H7 (cell line): ENCODE results near the gene MED31. TPM values are rescaled to one million over a fixed set of nuclear protein-coding genes. Genes with fewer than 3 reads are reported as not detected.
"Not testable (repeated sequence)": the region's sequence is repeated elsewhere in the genome, so short reads cannot be mapped to it uniquely, and the experiment has no call there.

Experiments
- DNase-seq: peaks from one replicate; pipeline ENCODE4 v3.0.0; 2012
- H3K27me3 ChIP-seq: 2 replicates; pipeline ENCODE4 v1.6.0; 2011; ENCODE audit warnings: mild to moderate bottlenecking, low read length; ENCODE audit not compliant: control insufficient read depth, insufficient read depth
- H3K36me3 ChIP-seq: replicated peaks from 2 replicates; pipeline ENCODE4 v1.5.1; 2011; ENCODE audit warnings: low read length; ENCODE audit not compliant: control insufficient read depth, insufficient read depth
- H3K4me3 ChIP-seq: 2 replicates; pipeline ENCODE4 v1.5.1; 2011; ENCODE audit warnings: low read depth, mild to moderate bottlenecking, control low read depth, low read length, moderate library complexity; ENCODE audit not compliant: insufficient read depth
- total RNA-seq: library from RNA; depleted of rRNA; stranded (reverse); fragments of >200 nt; shearing (Covaris generic); gene quantifications from 2 replicates; pipeline ENCODE4 v1.2.3, GENCODE V29; 2014

Gene MED31
- total RNA-seq, 1 experiment from 2014 or later = 3.9 TPM

DNA sequence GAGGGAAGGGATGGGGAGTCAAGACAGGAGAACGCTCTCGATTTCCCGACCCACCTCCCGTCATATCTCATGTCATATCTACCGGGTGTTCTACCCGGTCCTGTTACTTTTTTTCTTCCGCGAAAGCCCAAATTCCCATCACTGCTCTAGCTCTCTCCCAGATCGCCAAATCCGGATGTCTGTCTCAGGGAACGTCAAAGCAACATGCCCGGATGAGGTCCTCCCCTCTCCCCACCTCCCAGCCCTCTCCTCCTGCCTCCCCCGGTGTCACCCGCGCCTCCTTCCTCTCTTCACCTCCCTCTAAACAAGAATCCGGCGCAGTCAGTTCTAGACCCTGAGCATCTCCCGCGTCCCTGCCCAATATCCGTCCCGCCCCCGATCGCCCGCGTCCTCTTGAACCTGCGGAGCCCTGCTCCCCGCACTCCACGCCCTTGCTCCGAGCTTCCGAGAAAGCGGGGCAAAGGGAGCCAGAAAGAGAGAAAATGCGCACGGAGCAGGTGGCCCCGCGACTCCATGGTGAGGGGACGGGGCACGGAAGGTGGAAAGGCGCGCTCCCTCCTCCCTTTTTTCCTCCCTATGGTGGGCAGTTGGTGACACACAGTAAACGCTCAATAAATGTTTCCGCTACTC, 4.4 kb upstream of the MED31 start:
- H3K36me3 ChIP-seq, DNase-seq: not testable (repeated sequence)
- H3K4me3 ChIP-seq = peak overlapping the region; percentile 46
- H3K27me3 ChIP-seq = peaks cover 59% of the 10 kb centered on the region

- peak; percentile 94 for DNase-seq
- Histone ChIP-seq H3K27me3 (peaks cover 59% of the 10 kb centered on the region), H3K4me3 (peak overlapping the region; percentile 46), H3K36me3 (no peaks in the 10 kb centered on the region)
These were observed 3.7 kb upstream of the MED31 start for GRCh38 chr17:6654841-6655731.

GRCh38 chr17:6651919-6652452, 581 bp upstream of the MED31 start:
- peaks cover 50% of the 10 kb centered on the region for H3K27me3 ChIP-seq
- peaks cover 1% of the 10 kb centered on the region for H3K36me3 ChIP-seq
- peak overlapping the region; percentile 83 for H3K4me3 ChIP-seq
- peak; percentile 77 for DNase-seq

DNA sequence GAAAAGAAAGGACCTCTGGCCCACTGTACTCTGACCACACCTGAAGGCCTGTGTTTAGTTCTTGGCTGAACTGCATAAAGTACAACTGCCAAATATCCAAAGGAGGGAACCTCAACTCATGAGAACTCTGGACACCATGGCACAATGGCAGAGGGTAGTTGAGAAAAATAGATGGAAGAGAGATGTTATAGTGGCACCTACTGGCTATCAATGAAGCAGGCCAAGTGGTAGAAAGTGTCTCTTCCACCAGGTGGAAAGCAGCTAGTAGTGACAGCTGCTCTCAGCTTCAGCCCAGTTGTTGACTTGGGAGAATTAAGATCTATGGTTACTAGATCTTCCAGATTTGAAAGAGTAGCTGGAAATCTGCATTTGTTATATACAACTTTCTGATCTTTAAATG, 3.2 kb downstream of the MED31 start:
- Histone ChIP-seq H3K27me3 (peaks cover 15% of the 10 kb centered on the region; the same call in 1 of the 2 replicates), H3K36me3 (peaks cover 4% of the 10 kb centered on the region), H3K4me3 (no peak overlapping the region)
- DNase-seq = no peak

DNA sequence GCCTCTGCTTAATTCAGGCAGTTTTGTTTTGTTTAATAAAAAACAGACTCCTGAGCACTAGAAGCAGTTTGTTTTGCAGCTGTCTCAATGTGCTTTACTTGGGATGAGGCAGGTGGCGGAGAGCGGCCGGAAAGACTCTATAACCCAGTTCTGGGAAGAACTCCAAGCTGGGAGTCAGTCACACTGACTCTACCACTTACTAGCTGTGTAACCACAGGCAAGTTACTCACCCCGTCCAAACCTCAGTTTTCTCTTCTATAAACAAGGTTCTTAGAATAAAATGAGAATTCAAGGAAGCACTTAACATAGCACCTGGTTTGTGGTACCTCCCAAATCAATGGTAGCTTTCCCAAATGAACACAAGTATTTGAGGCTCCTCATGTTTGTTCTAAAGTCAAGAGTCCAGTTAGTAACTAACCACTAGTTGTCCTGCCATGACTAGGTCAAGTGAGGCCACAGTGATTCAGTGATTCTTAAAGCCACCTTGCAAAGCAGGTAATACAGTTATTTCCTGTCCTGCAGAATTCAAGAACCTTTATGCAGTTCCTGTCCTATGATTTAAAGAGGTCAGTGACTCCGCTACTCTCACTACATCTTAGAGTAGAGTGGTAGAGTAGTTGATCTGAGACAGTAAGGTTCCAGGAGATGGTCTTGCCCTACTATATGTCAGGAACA, 7.8 kb downstream of the MED31 start:
- peaks cover 5% of the 10 kb centered on the region for H3K36me3 ChIP-seq
- no peaks in the 10 kb centered on the region for H3K27me3 ChIP-seq
- no peak for DNase-seq
- H3K4me3 ChIP-seq = no peak overlapping the region

DNA sequence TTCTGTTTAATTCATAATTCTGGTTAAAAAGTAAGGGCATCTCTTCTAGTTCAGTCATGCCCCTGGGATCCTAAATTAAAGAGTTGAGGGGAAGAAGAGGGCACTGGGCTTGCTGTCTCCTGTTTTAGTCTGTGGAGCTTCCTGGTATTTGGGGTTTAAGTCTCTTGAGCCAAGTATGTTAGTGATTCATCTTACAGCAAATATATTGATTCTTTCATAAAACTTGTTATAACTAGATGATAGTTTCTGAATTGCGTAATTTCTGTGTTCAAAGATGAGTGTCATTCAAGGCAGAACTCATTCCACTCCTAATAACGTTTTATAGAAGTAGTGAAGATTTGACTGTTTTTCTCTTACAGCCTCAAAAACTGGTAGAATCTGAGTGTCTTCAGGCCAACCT, 8.8 kb downstream of the MED31 start:
- DNase-seq = no peak
- H3K4me3 ChIP-seq = no peak overlapping the region
- no peaks in the 10 kb centered on the region for H3K27me3 ChIP-seq
- H3K36me3 ChIP-seq = peaks cover 4% of the 10 kb centered on the region

DNA sequence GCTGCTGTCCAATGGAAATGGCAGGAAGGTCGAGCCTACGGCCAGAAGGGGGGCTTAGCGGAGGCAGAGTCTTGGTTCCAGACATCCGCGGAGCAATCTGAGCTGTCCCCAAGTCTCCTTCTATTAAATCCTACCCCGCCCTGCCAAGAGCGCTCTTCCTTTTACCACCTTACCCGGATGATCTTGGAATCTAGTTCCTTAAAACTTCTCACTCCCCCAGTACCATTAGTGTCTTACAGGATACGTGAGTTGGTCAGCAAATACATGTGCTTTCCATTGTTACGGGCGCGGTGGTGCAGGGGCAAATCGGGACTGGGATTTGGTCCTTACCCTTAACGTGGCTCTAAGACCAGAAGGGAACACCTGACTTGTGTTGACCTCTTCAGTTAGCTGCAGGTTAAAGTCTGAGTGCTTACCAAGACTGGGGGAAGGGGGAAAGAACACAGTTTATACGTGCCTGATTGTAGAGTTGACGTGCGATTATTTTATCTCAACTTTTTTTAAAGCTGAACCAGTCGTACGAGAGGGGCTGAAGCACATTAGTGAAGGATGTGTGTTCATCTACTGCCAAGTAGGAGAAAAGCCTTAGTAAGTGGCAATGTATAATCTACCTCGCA, 10.1 kb downstream of the MED31 start:
- peaks cover 4% of the 10 kb centered on the region for H3K36me3 ChIP-seq
- no peaks in the 10 kb centered on the region for H3K27me3 ChIP-seq
- no peak for DNase-seq
- H3K4me3 ChIP-seq = peak overlapping the region; percentile 68

- H3K27me3 ChIP-seq = no peaks in the 10 kb centered on the region
- peak; percentile 92 for DNase-seq
- peak within 1 kb of the TSS; percentile 68 for H3K4me3 ChIP-seq
- H3K36me3 ChIP-seq = peaks cover 4% of the 10 kb centered on the region
These were observed 10.7 kb downstream of the MED31 start, which contains the start of the genes KIAA0753 and TXNDC17 for GRCh38 chr17:6640536-6641246. Gene KIAA0753, minus strand, starts transcription at chr17:6640711. Its CDS starts 5,608 bp downstream, at chr17:6635103. Gene TXNDC17, plus strand, starts transcription at chr17:6641060. Its CDS starts 23 bp downstream, at chr17:6641083.

DNA sequence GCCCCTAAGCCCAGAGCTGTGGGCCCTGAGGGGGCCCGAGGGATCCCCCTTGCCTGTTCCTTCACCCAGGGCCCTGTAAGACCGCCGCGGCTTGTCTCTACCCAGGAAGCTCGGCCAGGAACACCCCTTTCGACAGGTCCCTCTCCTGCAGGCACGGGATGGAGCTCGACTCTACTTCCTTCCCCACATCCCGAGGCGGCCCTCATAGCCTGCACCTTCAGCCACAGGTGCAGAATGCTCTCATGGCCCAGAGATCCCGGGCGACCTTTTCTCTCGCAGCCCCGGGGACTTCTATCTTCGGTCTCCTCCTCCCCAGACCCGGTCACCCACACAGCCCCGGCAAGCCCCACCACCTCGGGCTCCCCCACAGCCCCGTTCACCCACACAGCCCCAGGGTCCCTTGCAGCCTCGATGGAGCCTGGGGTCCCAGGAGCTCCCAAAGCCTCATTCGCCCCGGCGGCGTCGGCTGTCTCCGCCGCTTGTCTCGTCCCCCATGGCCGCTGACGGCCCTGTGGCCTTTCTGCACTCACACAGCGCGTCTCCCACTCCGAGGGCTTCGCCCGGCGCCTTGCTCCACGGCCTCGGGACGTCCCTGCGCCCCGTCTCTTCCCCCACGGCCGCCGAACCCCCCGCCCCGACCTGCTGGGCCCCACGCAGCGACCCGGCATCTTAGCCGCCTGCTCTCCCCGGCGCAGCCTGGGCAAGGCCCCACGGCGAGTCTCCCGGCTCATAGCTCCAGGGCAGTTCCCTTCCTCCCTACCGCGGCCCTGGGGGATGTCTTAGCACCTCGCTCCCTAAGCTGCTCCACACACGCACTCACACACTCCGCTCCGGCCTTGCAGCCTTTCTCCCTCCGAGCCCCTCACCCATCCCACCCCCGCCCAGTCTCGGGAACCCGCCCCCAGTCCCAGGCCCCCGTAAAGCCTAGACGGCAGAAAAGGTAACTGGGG, 11.5 kb downstream of the MED31 start:
- H3K27me3 ChIP-seq = no peaks in the 10 kb centered on the region
- peak; percentile 78 for DNase-seq
- H3K4me3 ChIP-seq = peak overlapping the region; percentile 68
- peaks cover 4% of the 10 kb centered on the region for H3K36me3 ChIP-seq

DNA sequence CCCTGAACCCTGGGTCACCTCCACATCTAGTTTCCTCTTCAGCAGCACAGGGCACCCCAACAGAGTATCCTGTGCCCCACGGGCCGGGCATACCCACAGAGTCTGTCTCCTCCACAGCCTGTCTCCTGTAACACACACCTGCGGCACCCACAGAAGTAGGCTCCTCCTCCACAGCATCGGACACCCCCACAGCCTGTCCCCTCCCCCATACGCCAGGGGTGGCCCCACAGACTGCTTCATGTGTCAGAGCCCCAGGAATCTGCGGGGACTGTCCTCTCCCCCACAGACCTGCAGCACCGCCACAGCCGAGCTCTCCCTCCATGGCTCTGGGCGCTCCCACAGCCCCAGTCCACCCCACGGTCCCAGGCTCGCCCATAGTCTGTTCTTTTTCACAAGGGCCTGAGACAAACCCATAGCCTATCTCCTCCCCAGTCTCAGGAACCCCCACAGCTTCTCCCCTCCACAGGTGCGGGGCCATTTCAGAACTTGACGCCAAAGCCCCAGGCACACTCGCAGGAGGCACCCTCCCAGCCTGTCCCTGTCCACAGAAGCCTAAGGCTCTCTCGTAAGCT, 12.3 kb downstream of the MED31 start:
- Histone ChIP-seq H3K36me3 (peaks cover 4% of the 10 kb centered on the region), H3K4me3 (peak overlapping the region; percentile 68), H3K27me3 (no peaks in the 10 kb centered on the region)
- DNase-seq = peak; percentile 42

DNA sequence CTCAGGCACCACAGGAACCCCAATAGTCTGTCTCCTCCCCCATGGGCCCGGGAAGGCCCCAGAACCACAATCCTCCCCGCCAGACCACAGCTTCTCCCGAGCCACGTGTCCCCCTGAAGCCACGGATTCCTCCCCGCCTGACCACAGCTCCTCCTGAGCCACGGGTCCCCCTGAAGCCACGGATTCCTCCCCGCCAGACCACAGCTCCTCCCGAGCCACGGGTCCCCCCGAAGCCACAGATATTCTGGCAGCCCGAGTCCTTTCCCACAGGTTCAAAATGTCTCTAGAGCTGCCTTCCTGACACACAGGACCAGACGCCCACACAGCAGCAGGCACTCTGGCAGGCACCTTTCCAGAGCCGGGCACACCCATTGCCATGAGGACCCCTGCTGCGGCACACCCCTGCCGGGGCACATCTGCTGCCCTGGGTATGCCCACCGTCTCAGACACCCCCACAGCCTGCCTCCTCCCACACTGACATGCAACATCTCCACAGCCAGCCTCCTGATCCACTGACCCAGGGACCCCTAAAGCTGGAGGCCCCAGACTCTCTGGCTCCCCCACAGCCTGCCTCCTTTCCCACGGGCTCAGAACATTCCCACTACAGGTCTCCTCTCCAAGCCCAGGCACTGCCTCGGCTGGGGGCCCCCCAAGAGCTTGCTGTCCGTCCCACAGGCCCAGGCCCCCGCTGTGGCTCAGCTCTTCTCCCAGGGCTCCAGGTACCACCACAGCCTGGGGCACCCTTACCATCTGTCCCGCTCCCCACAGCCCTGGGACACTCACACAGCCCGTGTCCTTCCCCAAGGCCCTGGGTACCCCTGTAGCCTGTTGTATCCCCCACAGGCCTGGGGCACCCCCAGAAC, 13.1 kb downstream of the MED31 start:
- DNase-seq = peak; percentile 17
- Histone ChIP-seq H3K27me3 (no peaks in the 10 kb centered on the region), H3K4me3 (no peak overlapping the region), H3K36me3 (peaks cover 1% of the 10 kb centered on the region; the same call in 1 of the 2 replicates)

DNA sequence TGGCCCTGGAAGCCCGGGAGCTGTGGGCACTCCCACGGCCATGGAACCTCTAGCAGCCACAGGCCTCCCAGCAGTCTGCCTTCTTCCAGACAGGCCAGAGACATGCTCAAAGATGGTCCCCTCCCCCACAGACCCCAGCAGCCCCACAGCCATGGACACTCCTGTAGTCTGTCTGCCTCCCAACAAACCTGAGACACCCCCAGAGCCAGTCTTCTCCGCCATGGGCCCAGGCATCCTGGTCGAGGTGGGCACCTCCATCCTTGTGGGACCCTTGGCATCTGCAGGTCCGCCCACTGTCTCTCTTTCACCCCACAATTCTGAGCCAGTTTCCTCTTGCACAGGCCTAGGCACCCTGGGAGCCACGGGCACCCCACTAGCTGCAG, 14.0 kb downstream of the MED31 start:
- Histone ChIP-seq H3K36me3 (no peaks in the 10 kb centered on the region), H3K4me3 (no peak overlapping the region), H3K27me3 (no peaks in the 10 kb centered on the region)
- DNase-seq = no peak
